GM19035 (cell line): ENCODE measurements around the gene HS1BP3.

Source experiments
- ATAC-seq: cut with Tn5 transposase; IDR thresholded peaks from one replicate; pipeline ENCODE4 v1.9.1; 2021; ENCODE audit not compliant: unreplicated experiment

The HS1BP3 gene

GRCh38 chr2:20573620-20574422 lies 77.1 kb downstream of the HS1BP3 start:
- ATAC-seq = no peak

GRCh38 chr2:20572221-20572620 lies 78.7 kb downstream of the HS1BP3 start:
- ATAC-seq = no peak

GRCh38 chr2:20571644-20572215 lies 79.2 kb downstream of the HS1BP3 start:
- ATAC-seq = no peak

- no peak for ATAC-seq
Measured at GRCh38 chr2:20571231-20571630, 79.7 kb downstream of the HS1BP3 start.

- no peak for ATAC-seq
Measured at GRCh38 chr2:20570249-20570648, 80.6 kb downstream of the HS1BP3 start.

- ATAC-seq = no peak
Measured at GRCh38 chr2:20569464-20570223, 81.3 kb downstream of the HS1BP3 start.

GRCh38 chr2:20568501-20569463 lies 82.1 kb downstream of the HS1BP3 start:
- ATAC-seq = no peak

- no peak for ATAC-seq
Measured at GRCh38 chr2:20567926-20568179, 83.0 kb downstream of the HS1BP3 start.
